GM12878 (cell line): Measurements from ENCODE around the gene FAM13C.

Experiments used
- ATF7 ChIP-seq: fragments of 450-650 bp; IDR thresholded peaks from 2 replicates; pipeline ENCODE4 v1.6.1; 2016; ENCODE audit warnings: low read depth, mild to moderate bottlenecking
- CHD2 ChIP-seq: IDR thresholded peaks from 2 replicates; pipeline ENCODE4 v1.6.1; 2011; ENCODE audit warnings: low read depth, low read length, improper control_type of control experiment, borderline replicate concordance
- ESRRA ChIP-seq: IDR thresholded peaks from 2 replicates; pipeline ENCODE4 v1.6.1; 2012; ENCODE audit warnings: mild to moderate bottlenecking, low read length, improper control_type of control experiment
- EZH2 ChIP-seq: IDR thresholded peaks from 2 replicates; pipeline ENCODE4 v1.6.1; 2012; ENCODE audit warnings: low read depth, mild to moderate bottlenecking, control low read depth, inconsistent platforms, low read length, borderline replicate concordance; ENCODE audit not compliant: control insufficient read depth
- MAX ChIP-seq: IDR thresholded peaks from 2 replicates; pipeline ENCODE4 v1.6.1; 2012; ENCODE audit warnings: low read depth, low read length, improper control_type of control experiment
- POLR2A ChIP-seq: IDR thresholded peaks from 2 replicates; pipeline ENCODE4 v1.6.1; 2011; ENCODE audit warnings: low read depth, mild to moderate bottlenecking, low read length
- POLR2AphosphoS5 ChIP-seq: IDR thresholded peaks from 2 replicates; pipeline ENCODE4 v1.6.1; 2011; ENCODE audit warnings: mild to moderate bottlenecking, low read length, inconsistent platforms
- TCF7 ChIP-seq: IDR thresholded peaks from 2 replicates; pipeline ENCODE4 v1.6.1; 2014; ENCODE audit warnings: antibody characterized with exemption, borderline replicate concordance
- TF ChIP-seq, protein P1 (sequence below), 3 experiments: IDR thresholded peaks in 2 of 3; conservative IDR thresholded peaks in 1 of 3; 2 replicates each; pipeline ENCODE4 v1.5.1; 2011; ENCODE audit warnings: low read depth in 3 of 3, low read length in 3 of 3, mild to moderate bottlenecking in 3 of 3, control low read depth in 2 of 3, moderate library complexity in 2 of 3, inconsistent platforms in 1 of 3, mixed read lengths in 1 of 3; ENCODE audit not compliant: control insufficient read depth in 2 of 3, insufficient read depth in 1 of 3; ENCODE audit errors: extremely low read depth in 1 of 3
- TF ChIP-seq, protein P2 (sequence below): IDR thresholded peaks from 2 replicates; pipeline ENCODE4 v1.6.1; 2012; ENCODE audit warnings: low read depth, low read length, improper control_type of control experiment

GRCh38 chr10:59331661-59332060, 30.7 kb downstream of the FAM13C start:
- TF ChIP-seq, protein P1, sequence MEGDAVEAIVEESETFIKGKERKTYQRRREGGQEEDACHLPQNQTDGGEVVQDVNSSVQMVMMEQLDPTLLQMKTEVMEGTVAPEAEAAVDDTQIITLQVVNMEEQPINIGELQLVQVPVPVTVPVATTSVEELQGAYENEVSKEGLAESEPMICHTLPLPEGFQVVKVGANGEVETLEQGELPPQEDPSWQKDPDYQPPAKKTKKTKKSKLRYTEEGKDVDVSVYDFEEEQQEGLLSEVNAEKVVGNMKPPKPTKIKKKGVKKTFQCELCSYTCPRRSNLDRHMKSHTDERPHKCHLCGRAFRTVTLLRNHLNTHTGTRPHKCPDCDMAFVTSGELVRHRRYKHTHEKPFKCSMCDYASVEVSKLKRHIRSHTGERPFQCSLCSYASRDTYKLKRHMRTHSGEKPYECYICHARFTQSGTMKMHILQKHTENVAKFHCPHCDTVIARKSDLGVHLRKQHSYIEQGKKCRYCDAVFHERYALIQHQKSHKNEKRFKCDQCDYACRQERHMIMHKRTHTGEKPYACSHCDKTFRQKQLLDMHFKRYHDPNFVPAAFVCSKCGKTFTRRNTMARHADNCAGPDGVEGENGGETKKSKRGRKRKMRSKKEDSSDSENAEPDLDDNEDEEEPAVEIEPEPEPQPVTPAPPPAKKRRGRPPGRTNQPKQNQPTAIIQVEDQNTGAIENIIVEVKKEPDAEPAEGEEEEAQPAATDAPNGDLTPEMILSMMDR (IDR thresholded peaks at IDR 0.05 in 2 of 3, conservative IDR thresholded peaks at IDR 0.05 in 1 of 3; ENCODE audit: control insufficient read depth in 2 of 3, extremely low read depth in 1 of 3, insufficient read depth in 1 of 3, low read depth in 3 of 3, low read length in 3 of 3), result no peak
- TF ChIP-seq POLR2AphosphoS5 (no peak), TCF7 (no peak), CHD2 (no peak), ESRRA (no peak), POLR2A (no peak), EZH2 (no peak), ATF7 (no peak), MAX (no peak)
- TF ChIP-seq, protein P2, sequence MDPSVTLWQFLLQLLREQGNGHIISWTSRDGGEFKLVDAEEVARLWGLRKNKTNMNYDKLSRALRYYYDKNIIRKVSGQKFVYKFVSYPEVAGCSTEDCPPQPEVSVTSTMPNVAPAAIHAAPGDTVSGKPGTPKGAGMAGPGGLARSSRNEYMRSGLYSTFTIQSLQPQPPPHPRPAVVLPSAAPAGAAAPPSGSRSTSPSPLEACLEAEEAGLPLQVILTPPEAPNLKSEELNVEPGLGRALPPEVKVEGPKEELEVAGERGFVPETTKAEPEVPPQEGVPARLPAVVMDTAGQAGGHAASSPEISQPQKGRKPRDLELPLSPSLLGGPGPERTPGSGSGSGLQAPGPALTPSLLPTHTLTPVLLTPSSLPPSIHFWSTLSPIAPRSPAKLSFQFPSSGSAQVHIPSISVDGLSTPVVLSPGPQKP, result no peak
